IMR-90 (cell line): Measurements from ENCODE around the gene FAM53B. TPM values are rescaled to one million over a fixed set of nuclear protein-coding genes. Genes with fewer than 3 reads are reported as not detected.

ENCODE experiments used
- ATAC-seq: fragments of 200-7000 bp; cut with Tn5 transposase; 2 replicates; pipeline ENCODE4 v1.9.1; 2020; ENCODE audit warnings: low read depth, mild to moderate bottlenecking, moderate library complexity
- BruUV-seq: library from RNA; stranded (reverse); fragments of 400-500 nt; replicated peaks from 2 replicates; lab custom pipeline; 2021; lab: Mats Ljungman, UMichigan
- CTCF ChIA-PET: fragments of 300-600 bp; formaldehyde crosslinking; extraction: SDS; loops from one replicate; lab custom pipeline; 2021; ENCODE audit warnings: antibody characterized with exemption; lab: Yijun Ruan, JAX
- POLR2A ChIA-PET: fragments of 300-600 bp; sonication (Branson Sonifier 250); formaldehyde crosslinking; loops from one replicate; lab custom pipeline; 2022; ENCODE audit warnings: antibody characterized with exemption; ENCODE audit not compliant: unreplicated experiment; lab: Charles Lee
- DNase-seq: peaks from one replicate; pipeline ENCODE4 v3.0.0; 2013
- H2AFZ ChIP-seq: replicated peaks from 2 replicates; pipeline ENCODE3; 2013; ENCODE audit warnings: low read length, mild to moderate bottlenecking; ENCODE audit not compliant: poor library complexity
- H2AK5ac ChIP-seq: 2 replicates; pipeline ENCODE4 v1.6.1; 2013; ENCODE audit warnings: low read depth, low read length, inconsistent platforms
- H2AK9ac ChIP-seq: replicated peaks from 2 replicates; pipeline ENCODE3; 2013; ENCODE audit warnings: mild to moderate bottlenecking, low read depth, low read length, moderate library complexity; ENCODE audit not compliant: poor library complexity
- H2BK120ac ChIP-seq: 2 replicates; pipeline ENCODE4 v1.6.1; 2013; ENCODE audit warnings: low read depth, low read length, inconsistent platforms
- H2BK15ac ChIP-seq: 3 replicates; pipeline ENCODE4 v1.6.1; 2013; ENCODE audit warnings: low read depth, low read length, inconsistent platforms
- H2BK20ac ChIP-seq: 2 replicates; pipeline ENCODE4 v1.6.1; 2013; ENCODE audit warnings: low read depth, mild to moderate bottlenecking, inconsistent platforms, low read length, moderate library complexity
- H2BK5ac ChIP-seq: 2 replicates; pipeline ENCODE4 v1.6.1; 2013; ENCODE audit warnings: mild to moderate bottlenecking, low read depth, low read length, inconsistent platforms; ENCODE audit not compliant: poor library complexity, severe bottlenecking
- H3K14ac ChIP-seq: replicated peaks from 2 replicates; pipeline ENCODE4 v1.6.1; 2013; ENCODE audit warnings: low read depth, low read length, inconsistent platforms
- H3K18ac ChIP-seq: 2 replicates; pipeline ENCODE4 v1.6.1; 2013; ENCODE audit warnings: low read depth, low read length, control low read depth
- H3K23ac ChIP-seq: 2 replicates; pipeline ENCODE4 v1.6.1; 2013; ENCODE audit warnings: low read depth, low read length, inconsistent platforms
- H3K27ac ChIP-seq: 2 replicates; pipeline ENCODE4 v1.5.1; 2013; ENCODE audit warnings: mild to moderate bottlenecking, control low read depth, low read length; ENCODE audit not compliant: insufficient read depth
- H3K27me3 ChIP-seq: 2 replicates; pipeline ENCODE4 v1.6.1; 2013; ENCODE audit warnings: low read length; ENCODE audit not compliant: control insufficient read depth, insufficient read depth
- H3K36me3 ChIP-seq: 2 replicates; pipeline ENCODE4 v1.6.1; 2013; ENCODE audit warnings: low read length, mixed read lengths; ENCODE audit not compliant: control insufficient read depth, insufficient read depth
- H3K4ac ChIP-seq: 2 replicates; pipeline ENCODE4 v1.6.1; 2013; ENCODE audit warnings: low read depth, low read length, inconsistent platforms
- H3K4me1 ChIP-seq: 2 replicates; pipeline ENCODE4 v1.6.1; 2013; ENCODE audit warnings: low read length, mixed read lengths; ENCODE audit not compliant: control insufficient read depth, insufficient read depth
- H3K4me2 ChIP-seq: 2 replicates; pipeline ENCODE4 v1.6.1; 2013; ENCODE audit warnings: low read depth, mild to moderate bottlenecking, control low read depth, low read length, moderate library complexity
- H3K4me3 ChIP-seq: 2 replicates; pipeline ENCODE4 v1.5.1; 2013; ENCODE audit warnings: low read depth, mild to moderate bottlenecking, control low read depth, low read length, moderate library complexity; ENCODE audit not compliant: insufficient read depth
- H3K56ac ChIP-seq: 2 replicates; pipeline ENCODE4 v1.6.1; 2013; ENCODE audit warnings: low read length, inconsistent platforms; ENCODE audit not compliant: insufficient read depth; ENCODE audit errors: extremely low read depth
- H3K79me1 ChIP-seq, 2 experiments: 2 replicates each; pipeline ENCODE4 v1.6.1; 2013; ENCODE audit warnings: low read length in 2 of 2, inconsistent platforms in 1 of 2, low read depth in 1 of 2
- H3K9ac ChIP-seq: 2 replicates; pipeline ENCODE4 v1.6.1; 2013; ENCODE audit warnings: low read depth, low read length, control low read depth
- H3K9me1 ChIP-seq: 2 replicates; pipeline ENCODE4 v1.6.1; 2013; ENCODE audit warnings: low read length, inconsistent platforms; ENCODE audit not compliant: insufficient read depth
- H3K9me3 ChIP-seq: 2 replicates; pipeline ENCODE4 v1.6.1; 2013; ENCODE audit warnings: low read length; ENCODE audit not compliant: control insufficient read depth, insufficient read depth
- H4K20me1 ChIP-seq: 2 replicates; pipeline ENCODE4 v1.6.1; 2013; ENCODE audit warnings: low read length, inconsistent platforms; ENCODE audit not compliant: insufficient read depth
- H4K5ac ChIP-seq: 2 replicates; pipeline ENCODE4 v1.6.1; 2013; ENCODE audit warnings: mild to moderate bottlenecking, low read depth, low read length, control low read depth
- H4K8ac ChIP-seq, 2 experiments: 2 replicates each; pipeline ENCODE4 v1.6.1; 2013; ENCODE audit warnings: low read depth in 2 of 2, low read length in 2 of 2, control low read depth in 1 of 2, inconsistent platforms in 1 of 2
- H4K91ac ChIP-seq: 2 replicates; pipeline ENCODE4 v1.6.1; 2013; ENCODE audit warnings: low read depth, low read length, inconsistent platforms; ENCODE audit not compliant: insufficient read depth
- BHLHE40 ChIP-seq: fragments of 150-350 bp; IDR thresholded peaks from 2 replicates; pipeline ENCODE4 v1.6.1; 2016; ENCODE audit warnings: mild to moderate bottlenecking, low read depth, low read length
- CEBPB ChIP-seq: IDR thresholded peaks from 2 replicates; pipeline ENCODE4 v1.6.1; 2012; ENCODE audit warnings: low read depth, low read length, improper control_type of control experiment
- FOS ChIP-seq: fragments of 150-350 bp; IDR thresholded peaks from 2 replicates; pipeline ENCODE4 v1.6.1; 2016; ENCODE audit warnings: low read depth, low read length
- MAFK ChIP-seq: IDR thresholded peaks from 2 replicates; pipeline ENCODE4 v1.6.1; 2012; ENCODE audit warnings: low read depth, low read length, improper control_type of control experiment
- MAZ ChIP-seq: IDR thresholded peaks from 2 replicates; pipeline ENCODE4 v1.6.1; 2012; ENCODE audit warnings: low read depth, mild to moderate bottlenecking, low read length, improper control_type of control experiment, moderate library complexity, borderline replicate concordance
- MXI1 ChIP-seq: IDR thresholded peaks from 2 replicates; pipeline ENCODE4 v1.6.1; 2012; ENCODE audit warnings: low read depth, mild to moderate bottlenecking, low read length, moderate library complexity, borderline replicate concordance
- NFE2L2 ChIP-seq: fragments of 150-350 bp; IDR thresholded peaks from 2 replicates; pipeline ENCODE4 v1.6.1; 2016; ENCODE audit warnings: low read depth, mild to moderate bottlenecking, low read length
- POLR2A ChIP-seq: IDR thresholded peaks from 2 replicates; pipeline ENCODE4 v1.6.1; 2012; ENCODE audit warnings: mild to moderate bottlenecking, low read depth, low read length
- RAD21 ChIP-seq: IDR thresholded peaks from 2 replicates; pipeline ENCODE4 v1.6.1; 2012; ENCODE audit warnings: low read length, improper control_type of control experiment
- RCOR1 ChIP-seq: IDR thresholded peaks from 2 replicates; pipeline ENCODE4 v1.6.1; 2012; ENCODE audit warnings: mild to moderate bottlenecking, low read length, improper control_type of control experiment; ENCODE audit not compliant: insufficient replicate concordance
- RFX5 ChIP-seq: IDR thresholded peaks from 2 replicates; pipeline ENCODE4 v1.8.0; 2012; ENCODE audit warnings: low read depth, mild to moderate bottlenecking, low read length, moderate library complexity
- SMC3 ChIP-seq: fragments of 150-350 bp; IDR thresholded peaks from 2 replicates; pipeline ENCODE4 v1.6.1; 2016; ENCODE audit warnings: low read depth, mild to moderate bottlenecking, antibody characterized with exemption, low read length, moderate library complexity
- WGBS, 2 experiments: methylation state at CpG; one replicate each; pipeline versions ENCODE4 v1.1.5 to v1.1.7; 2013; ENCODE audit warnings: missing lambda C conversion rate in 2 of 2; ENCODE audit not compliant: insufficient read length in 1 of 2; ENCODE audit errors: extremely low coverage in 2 of 2; 5-methylcytosine and 5-hydroxymethylcytosine counted together
- dilution Hi-C: fragments of 300-500 bp; cut with HindIII; formaldehyde crosslinking; loops from one replicate; pipeline ENCODE4 v1.14.3; 2018; ENCODE audit warnings: low sequenced_read_pairs; ENCODE audit not compliant: unreplicated experiment
- in situ Hi-C: fragments of 300-500 bp; cut with MboI; formaldehyde crosslinking; loops from 3 replicates; pipeline ENCODE4 v1.14.3; 2019; ENCODE audit warnings: low sequenced_read_pairs, inconsistent platforms, mixed read lengths
- intact Hi-C: fragments of 100-400 bp; cut with micrococcal nuclease; formaldehyde crosslinking; loops from 2 replicates; pipeline ENCODE4 v1.10.0; 2022
- polyA plus RNA-seq, 3 experiments: library from polyadenylated mRNA; depleted of rRNA; stranded (reverse); fragments of >200 nt; gene quantifications; 2 replicates each; pipeline ENCODE4 v1.2.3, GENCODE V29; 2012; ENCODE audit warnings: low replicate concordance in 1 of 3
- total RNA-seq: library from RNA; depleted of rRNA; stranded (reverse); fragments of >200 nt; gene quantifications from 2 replicates; pipeline ENCODE4 v1.2.3, GENCODE V29; 2012
- TF ChIP-seq, protein P1 (sequence below): conservative IDR thresholded peaks from 2 replicates; pipeline ENCODE4 v1.5.1; 2012; ENCODE audit warnings: mild to moderate bottlenecking, low read depth, low read length, improper control_type of control experiment
- TF ChIP-seq, protein P2 (sequence below): fragments of 150-350 bp; IDR thresholded peaks from 2 replicates; pipeline ENCODE4 v1.6.1; 2017; ENCODE audit warnings: mild to moderate bottlenecking, antibody characterized with exemption, low read length, low read depth
- TF ChIP-seq, protein P3 (sequence below): fragments of 150-350 bp; IDR thresholded peaks from 2 replicates; pipeline ENCODE4 v1.6.1; 2016; ENCODE audit warnings: low read depth, mild to moderate bottlenecking, low read length, moderate library complexity, borderline replicate concordance

FAM53B gene
- total and polyA plus RNA-seq, 2 of the 4 experiments (the other 2 are of a cell fraction) = 3.8 to 5.7 TPM

DNA sequence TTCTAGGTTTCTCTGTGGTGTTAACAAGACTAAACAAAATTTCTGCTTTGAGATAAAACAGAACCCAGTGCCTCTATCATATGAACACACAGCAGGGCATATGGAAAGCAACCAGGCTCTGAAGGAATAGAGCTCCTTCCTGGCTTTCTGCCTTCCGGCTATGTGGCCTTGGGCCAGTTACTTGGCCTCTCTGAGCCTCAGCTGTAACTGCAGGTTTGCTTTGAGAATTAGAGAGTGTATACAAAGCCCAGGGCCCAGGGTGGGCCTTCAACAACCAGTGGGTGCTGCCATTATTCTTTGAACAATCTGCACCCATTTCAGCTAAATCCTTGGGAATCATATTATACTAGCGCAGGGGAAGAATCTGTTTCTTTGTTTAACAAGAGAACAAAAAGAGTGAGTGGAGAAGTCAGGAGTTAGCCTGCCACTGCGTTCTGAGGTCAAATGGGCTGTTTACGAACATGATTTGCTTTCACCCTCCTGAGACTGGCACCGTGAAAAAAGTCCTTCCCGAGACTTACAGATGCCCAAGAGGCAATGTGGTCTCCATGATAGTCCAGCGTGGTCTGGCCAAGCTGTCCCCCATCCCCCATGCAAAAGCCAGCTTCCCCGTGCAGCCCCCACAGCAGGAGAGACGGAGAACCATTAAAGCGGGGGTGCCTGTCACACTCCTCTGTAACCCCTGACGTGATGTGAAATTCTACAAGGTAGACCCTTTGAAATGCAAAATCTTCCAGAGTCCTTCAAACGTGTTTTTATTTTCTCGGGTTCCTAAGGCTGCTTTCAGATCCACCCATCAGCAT is 4.9 kb downstream of the FAM53B start:
- no peak overlapping the region for H2AK9ac ChIP-seq
- TF ChIP-seq POLR2A = no peak
- no peak for TF ChIP-seq RCOR1
- TF ChIP-seq, protein P1, sequence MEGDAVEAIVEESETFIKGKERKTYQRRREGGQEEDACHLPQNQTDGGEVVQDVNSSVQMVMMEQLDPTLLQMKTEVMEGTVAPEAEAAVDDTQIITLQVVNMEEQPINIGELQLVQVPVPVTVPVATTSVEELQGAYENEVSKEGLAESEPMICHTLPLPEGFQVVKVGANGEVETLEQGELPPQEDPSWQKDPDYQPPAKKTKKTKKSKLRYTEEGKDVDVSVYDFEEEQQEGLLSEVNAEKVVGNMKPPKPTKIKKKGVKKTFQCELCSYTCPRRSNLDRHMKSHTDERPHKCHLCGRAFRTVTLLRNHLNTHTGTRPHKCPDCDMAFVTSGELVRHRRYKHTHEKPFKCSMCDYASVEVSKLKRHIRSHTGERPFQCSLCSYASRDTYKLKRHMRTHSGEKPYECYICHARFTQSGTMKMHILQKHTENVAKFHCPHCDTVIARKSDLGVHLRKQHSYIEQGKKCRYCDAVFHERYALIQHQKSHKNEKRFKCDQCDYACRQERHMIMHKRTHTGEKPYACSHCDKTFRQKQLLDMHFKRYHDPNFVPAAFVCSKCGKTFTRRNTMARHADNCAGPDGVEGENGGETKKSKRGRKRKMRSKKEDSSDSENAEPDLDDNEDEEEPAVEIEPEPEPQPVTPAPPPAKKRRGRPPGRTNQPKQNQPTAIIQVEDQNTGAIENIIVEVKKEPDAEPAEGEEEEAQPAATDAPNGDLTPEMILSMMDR = no peak
- TF ChIP-seq NFE2L2 = no peak
- TF ChIP-seq BHLHE40 = no peak
- TF ChIP-seq MAZ = no peak
- no peak for TF ChIP-seq RAD21
- TF ChIP-seq FOS = no peak
- TF ChIP-seq, protein P2, sequence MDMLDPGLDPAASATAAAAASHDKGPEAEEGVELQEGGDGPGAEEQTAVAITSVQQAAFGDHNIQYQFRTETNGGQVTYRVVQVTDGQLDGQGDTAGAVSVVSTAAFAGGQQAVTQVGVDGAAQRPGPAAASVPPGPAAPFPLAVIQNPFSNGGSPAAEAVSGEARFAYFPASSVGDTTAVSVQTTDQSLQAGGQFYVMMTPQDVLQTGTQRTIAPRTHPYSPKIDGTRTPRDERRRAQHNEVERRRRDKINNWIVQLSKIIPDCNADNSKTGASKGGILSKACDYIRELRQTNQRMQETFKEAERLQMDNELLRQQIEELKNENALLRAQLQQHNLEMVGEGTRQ = no peak
- no peak for TF ChIP-seq MAFK
- no peak for TF ChIP-seq SMC3
- TF ChIP-seq RFX5 = no peak
- TF ChIP-seq, protein P3, sequence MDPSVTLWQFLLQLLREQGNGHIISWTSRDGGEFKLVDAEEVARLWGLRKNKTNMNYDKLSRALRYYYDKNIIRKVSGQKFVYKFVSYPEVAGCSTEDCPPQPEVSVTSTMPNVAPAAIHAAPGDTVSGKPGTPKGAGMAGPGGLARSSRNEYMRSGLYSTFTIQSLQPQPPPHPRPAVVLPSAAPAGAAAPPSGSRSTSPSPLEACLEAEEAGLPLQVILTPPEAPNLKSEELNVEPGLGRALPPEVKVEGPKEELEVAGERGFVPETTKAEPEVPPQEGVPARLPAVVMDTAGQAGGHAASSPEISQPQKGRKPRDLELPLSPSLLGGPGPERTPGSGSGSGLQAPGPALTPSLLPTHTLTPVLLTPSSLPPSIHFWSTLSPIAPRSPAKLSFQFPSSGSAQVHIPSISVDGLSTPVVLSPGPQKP = no peak
- TF ChIP-seq CEBPB = no peak
- TF ChIP-seq MXI1 = no peak

More for the DNA sequence above, 4.9 kb downstream of the FAM53B start:
- Histone ChIP-seq H3K9ac (no peak overlapping the region), H2AK5ac (no peak overlapping the region), H4K5ac (no peak overlapping the region), H3K9me1 (no peaks in the 10 kb centered on the region; the same call in 1 of the 2 replicates), H3K56ac (no peak overlapping the region), H3K14ac (no peak overlapping the region), H3K27ac (no peak overlapping the region), H2AFZ (no peak overlapping the region), H3K23ac (no peak overlapping the region), H4K91ac (no peak overlapping the region), H4K20me1 (peaks cover 25% of the 10 kb centered on the region), H2BK20ac (no peak overlapping the region), H3K9me3 (no peaks in the 10 kb centered on the region), H2BK5ac (no peak overlapping the region), H3K27me3 (no peaks in the 10 kb centered on the region), H3K36me3 (no peaks in the 10 kb centered on the region), H2BK15ac (no peak overlapping the region), H3K4me3 (no peak overlapping the region), H3K79me1 (peaks cover 3 to 46% of the 10 kb centered on the region in 2 experiments), H3K4me1 (peaks cover 17% of the 10 kb centered on the region), H3K4ac (no peak overlapping the region), H4K8ac (no peak overlapping the region), H3K4me2 (no peak overlapping the region), H3K18ac (no peak overlapping the region), H2BK120ac (no peak overlapping the region)
- 87% methylated on average over 6 of the region's 13 CpGs; no CpG with 5 or more reads in 1 of the 2 experiments for WGBS, 2 experiments
- CTCF ChIA-PET = no interaction called here
- in situ Hi-C loops (no loop called here), dilution Hi-C loops (no loop called here), intact Hi-C loops (no loop called here)
- BruUV-seq = no TSS peak
- POLR2A ChIA-PET = no interaction called here
- ATAC-seq = no peak
- no peak for DNase-seq
